ENCODE results near the gene LAMA3.

DNA sequence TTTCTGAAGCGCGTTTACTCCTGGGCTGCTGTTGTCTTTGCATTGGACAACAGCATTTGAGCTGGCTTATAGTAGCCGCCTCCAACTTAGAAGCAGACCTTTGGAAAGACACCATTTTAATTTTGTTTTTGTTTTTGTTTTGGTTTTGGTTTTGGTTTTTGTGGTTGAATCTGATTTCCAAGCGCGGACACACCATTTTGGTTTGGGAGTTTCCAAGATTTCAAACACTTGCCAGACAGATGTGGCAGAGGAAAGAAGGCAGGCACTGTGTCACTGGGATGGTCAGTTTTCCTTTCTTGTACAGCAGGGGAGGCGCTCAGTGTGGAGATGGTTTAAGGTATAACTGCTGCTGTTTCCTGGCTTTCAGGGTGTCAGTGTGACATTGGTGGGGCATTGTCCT, 126.8 kb downstream of the LAMA3 start:
- TF ChIP-seq, protein P1, sequence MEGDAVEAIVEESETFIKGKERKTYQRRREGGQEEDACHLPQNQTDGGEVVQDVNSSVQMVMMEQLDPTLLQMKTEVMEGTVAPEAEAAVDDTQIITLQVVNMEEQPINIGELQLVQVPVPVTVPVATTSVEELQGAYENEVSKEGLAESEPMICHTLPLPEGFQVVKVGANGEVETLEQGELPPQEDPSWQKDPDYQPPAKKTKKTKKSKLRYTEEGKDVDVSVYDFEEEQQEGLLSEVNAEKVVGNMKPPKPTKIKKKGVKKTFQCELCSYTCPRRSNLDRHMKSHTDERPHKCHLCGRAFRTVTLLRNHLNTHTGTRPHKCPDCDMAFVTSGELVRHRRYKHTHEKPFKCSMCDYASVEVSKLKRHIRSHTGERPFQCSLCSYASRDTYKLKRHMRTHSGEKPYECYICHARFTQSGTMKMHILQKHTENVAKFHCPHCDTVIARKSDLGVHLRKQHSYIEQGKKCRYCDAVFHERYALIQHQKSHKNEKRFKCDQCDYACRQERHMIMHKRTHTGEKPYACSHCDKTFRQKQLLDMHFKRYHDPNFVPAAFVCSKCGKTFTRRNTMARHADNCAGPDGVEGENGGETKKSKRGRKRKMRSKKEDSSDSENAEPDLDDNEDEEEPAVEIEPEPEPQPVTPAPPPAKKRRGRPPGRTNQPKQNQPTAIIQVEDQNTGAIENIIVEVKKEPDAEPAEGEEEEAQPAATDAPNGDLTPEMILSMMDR (IDR thresholded peaks at IDR 0.05; ENCODE audit: poor library complexity, severe bottlenecking), result no peak
- TF ChIP-seq POLR2AphosphoS5 (IDR thresholded peaks at IDR 0.05), result no peak
- no peak for TF ChIP-seq EP300 (conservative IDR thresholded peaks at IDR 0.05; ENCODE audit: poor library complexity, severe bottlenecking)
